GM19240 (cell line): ENCODE results near the gene MAGEA10.
"Not testable (repeated sequence)": the region's sequence is repeated elsewhere in the genome, so short reads cannot be mapped to it uniquely, and the experiment has no call there.

Experiments
- DNase-seq: peaks from one replicate; pipeline ENCODE4 v3.0.0; 2011; ENCODE audit warnings: low spot score; ENCODE audit not compliant: insufficient read length

MAGEA10 gene

DNA sequence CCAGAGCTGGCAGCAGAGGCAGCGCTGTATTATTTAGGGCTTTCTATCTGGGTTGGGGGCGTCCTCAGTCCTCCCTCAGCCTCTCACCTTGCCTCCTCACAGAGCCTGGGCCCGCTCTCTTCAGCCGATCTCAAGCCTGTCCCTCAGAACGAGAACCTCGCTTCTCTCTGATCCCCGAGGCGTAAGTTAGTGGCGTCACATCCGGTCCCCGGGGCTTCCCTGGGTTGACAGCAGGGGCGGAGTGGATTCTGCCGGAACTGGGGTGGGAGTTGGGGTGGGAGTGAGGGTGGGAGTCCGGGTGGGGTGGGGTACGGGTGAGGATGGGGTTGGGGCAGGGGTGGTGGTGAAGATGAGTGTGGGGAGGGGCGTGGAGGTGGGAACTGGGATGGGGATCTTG lies at the start of gene MAGEA10:
Gene MAGEA10 (minus strand): TSS at position 190 of the 397 bp plus-strand sequence. CDS start 2,957 bp downstream, outside the sequence.
- DNase-seq, result no peak

- no peak for DNase-seq
Measured at GRCh38 chrX:152177497-152178269, 39.3 kb upstream of the MAGEA10 start.

- DNase-seq, result no peak
Measured at GRCh38 chrX:152177052-152177451, 38.7 kb upstream of the MAGEA10 start.

DNA sequence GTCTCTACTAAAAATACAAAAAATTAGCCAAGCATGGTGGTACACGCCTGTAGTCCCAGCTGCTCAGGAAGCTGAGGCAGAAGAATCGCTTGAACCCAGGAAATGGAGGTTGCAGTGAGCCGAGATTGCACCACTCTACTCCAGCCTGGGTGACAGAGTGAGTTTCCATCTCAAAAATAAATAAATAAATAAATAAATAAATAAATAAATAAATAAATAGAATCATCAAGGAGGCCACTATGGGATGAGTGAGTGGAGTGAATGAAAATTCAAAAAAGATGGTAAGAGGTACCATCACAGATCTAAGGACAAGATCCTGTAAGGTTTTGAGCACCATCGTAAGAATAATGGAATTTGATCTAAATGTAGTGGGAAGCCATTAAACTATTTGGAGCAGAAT lies 37.5 kb upstream of the MAGEA10 start:
- not testable (repeated sequence) for DNase-seq

- DNase-seq, result not testable (repeated sequence)
Measured at GRCh38 chrX:152173923-152174322, 35.5 kb upstream of the MAGEA10 start.

DNA sequence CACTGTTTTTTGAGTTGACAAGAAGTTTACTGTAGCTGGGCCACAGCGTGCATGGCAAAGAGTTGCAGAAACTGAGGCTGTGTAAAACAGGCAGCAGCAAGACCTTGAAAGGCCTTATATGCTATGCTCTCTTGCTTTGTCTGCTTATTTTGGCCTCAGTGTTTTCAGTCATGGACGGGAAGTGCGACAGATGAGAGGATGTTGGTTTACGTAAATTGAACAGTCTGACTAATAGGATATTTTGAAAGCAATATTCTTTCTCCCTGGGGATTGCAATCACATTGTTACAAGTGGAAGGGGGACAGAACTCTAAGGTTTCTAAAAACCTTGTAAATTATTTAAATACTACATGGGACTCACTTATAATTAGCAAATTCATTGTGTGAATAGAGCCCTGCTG lies 32.2 kb upstream of the MAGEA10 start:
- no peak for DNase-seq

DNA sequence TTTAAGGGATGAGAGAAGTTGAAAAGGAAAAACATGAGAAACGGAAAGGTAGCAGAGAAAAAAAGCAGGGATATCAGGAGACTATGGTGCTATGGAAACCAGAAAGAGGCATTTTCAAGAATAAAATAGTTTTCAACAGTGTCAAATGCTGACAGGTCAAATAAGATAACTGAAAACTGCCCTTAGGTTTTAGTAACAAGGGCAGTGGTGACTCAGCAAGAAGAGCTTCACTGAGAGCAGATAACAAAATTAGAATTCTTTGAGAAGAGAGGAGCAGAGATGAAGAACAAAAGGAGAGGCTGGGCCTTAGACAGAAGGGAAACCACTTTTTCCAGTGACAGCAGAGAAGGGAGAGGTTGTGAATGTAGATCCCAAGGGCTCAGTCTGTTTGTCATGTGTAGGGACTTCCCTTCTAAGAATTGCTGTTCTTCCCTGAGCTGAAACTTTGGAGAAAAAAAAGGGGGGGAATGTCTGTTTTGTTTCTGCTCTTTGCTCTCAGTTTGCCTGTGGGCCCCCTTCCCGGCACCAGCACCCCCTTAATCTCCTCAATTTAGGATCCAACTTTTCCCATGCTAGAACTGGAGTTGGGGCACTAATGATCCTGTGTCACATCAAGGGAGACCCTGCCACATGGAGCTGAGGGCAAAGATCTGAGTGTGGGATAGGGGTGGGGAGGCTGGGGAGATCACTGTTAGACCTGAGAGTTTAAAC lies 26.8 kb upstream of the MAGEA10 start:
- no peak for DNase-seq

DNA sequence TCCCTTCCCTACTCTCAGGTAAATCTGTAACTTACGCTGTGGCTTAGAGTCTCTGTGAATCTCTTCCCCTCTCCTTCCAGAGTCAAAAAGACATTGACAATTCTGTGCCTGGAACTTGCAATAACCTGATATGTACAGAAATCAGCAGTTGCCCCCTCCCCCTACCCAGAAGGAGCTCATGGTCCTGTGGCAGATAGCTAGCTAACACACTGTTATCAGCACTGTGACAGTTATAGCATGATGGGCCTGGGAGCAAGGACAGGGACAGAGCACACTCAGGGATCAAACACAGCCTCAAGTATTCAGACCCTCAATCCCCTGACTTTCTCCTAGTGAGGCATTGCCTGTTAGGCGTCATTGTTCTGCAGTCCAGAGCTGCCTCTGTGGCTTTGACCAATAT lies 18.7 kb upstream of the MAGEA10 start:
- DNase-seq, result no peak

DNA sequence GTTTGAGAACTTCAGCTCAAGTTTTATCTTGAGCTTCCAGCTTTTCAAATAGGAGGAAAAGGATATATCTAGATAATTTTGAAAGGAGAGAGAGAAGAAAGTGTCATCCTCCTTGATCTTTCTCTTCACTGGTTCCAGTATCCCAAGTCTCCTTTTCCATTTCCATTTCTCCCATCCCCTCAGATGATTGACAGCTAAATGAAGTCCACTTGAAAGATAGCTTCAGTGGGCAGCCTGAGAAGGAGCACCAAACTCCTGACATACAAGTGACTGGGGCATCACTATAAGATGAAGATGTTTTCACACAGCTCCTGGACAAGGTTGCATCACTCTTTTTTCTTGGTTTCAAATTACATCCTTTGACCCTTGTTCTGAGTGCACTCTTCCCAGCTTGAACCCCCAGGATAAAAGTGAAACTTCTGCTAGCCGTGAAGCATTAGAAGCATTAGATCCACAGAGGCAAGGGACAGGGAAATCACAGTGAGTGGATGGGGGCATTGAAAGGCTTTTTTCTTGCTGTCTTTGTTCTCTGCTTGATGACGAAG lies 17.5 kb upstream of the MAGEA10 start:
- DNase-seq, result no peak

GRCh38 chrX:152154050-152154449 lies 15.7 kb upstream of the MAGEA10 start:
- no peak for DNase-seq

DNA sequence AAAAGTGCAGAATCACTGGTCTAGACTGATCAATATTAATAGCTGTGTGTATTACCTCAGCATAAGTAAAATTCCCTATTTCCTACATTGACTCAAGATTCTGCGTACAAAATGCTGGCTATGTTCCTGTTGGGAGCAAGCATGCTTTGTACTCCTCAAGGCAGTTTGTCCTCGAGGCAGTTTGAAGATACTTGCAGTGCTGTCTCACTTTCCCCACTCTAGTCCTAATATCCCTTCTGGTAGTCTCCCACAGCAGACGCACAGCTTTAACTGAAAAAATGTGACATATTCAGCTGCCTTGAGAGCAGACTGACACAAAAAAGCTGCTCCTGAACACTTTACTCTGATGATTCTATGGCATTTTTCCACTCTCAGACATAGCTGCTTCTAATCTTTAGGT lies 12.9 kb upstream of the MAGEA10 start:
- no peak for DNase-seq

GRCh38 chrX:152149648-152150047 lies 11.3 kb upstream of the MAGEA10 start:
- DNase-seq, result no peak

- DNase-seq, result no peak
Measured at GRCh38 chrX:152139589-152139988, 1.2 kb upstream of the MAGEA10 start.

GRCh38 chrX:152137771-152138387 lies 498 bp downstream of the MAGEA10 start:
- no peak for DNase-seq

- DNase-seq, result no peak
Measured at GRCh38 chrX:152136312-152136711, 2.1 kb downstream of the MAGEA10 start.

DNA sequence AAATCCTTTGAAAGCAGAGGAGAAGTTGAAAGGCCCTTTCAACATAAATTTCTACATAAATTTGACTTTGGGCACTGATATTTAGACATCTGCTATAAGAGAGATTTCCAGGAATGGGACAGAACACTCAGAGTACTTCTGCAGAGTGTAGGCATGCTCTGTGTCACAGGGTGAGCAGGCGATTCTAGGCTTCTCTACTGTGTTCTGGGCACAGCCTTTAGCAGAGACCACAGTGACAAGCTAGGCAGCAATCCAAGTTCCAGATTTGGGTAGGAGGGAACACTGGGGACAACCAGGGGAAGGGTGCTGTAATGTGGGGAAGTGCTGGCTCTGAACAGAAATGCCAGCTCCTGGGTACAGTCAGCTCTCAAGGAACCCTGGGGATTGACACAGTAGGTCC lies 6.9 kb downstream of the MAGEA10 start:
- DNase-seq, result no peak

DNA sequence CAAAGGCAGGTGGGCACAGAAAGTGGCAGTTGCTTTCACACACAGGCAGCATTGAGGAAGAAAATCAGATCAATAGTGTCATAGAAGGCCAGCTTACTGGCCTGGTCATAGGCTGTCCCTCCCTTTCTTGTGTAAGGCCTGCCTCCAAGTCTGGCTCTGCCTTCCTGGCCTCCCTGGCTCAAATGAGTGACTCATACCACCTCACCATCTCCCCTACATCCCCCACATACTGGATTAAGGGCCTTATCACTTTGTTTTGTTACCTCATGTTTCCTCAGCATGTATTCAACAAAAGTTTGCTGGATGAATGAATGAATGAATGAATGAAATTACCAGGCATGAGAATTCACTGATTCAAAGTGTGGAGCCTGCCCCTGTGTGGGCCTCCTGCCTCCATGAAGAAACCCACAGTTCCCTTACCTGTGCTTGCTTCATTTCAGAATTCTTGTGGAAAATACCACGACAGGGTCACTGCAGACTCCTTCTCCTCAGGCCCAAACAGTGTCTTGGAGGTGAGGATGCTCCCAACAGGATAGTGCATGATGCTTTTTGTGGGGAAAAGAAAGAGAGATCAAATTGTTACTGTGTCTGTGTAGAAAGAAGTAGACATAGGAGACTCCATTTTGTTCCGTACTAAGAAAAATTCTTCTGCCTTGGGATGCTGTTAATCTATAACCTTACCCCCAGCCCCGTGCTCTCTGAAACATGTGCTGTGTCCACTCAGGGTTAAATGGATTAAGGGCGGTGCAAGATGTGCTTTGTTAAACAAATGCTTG lies 9.1 kb downstream of the MAGEA10 start:
- not testable (repeated sequence) for DNase-seq

- no peak for DNase-seq
Measured at GRCh38 chrX:152117305-152117704, 21.1 kb downstream of the MAGEA10 start.

DNA sequence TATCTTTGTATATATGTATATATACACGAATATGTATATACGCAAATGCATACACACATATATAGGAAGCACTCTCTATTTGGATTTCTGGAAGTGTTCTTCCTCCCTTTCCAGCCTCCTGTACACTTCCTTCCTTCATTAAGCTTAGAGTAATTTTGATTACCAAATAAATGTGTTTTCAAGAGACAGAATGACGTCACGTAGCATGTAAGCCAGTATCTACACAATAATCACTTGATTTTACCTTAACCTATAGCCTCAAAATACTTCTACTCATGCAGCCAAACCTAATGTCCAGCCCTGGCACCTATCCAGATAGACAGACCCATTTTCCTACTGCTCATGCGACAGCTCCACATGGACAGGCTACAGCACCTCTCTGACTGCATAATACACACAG lies 29.9 kb downstream of the MAGEA10 start:
- DNase-seq, result no peak

- DNase-seq, result no peak
Measured at GRCh38 chrX:152103866-152104265, 34.5 kb downstream of the MAGEA10 start.

DNA sequence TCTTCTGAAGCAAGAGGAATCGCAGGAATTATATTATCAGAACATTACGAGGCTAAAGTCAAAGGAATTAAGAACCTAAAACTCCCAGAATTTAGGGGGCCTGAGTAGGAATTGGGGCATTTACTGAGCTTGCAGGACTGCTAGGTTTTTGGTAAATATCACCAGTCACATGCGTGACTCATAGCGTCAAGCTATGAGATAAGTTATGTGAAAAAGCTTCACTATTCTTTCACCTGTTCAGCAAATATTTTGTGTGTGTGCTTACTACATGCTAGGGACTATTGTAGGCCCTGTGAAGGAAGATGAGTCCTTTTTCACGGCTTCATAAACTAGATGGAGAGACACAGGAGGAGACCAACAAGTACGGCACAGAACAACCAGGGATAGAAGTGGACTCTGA lies 52.2 kb downstream of the MAGEA10 start:
- DNase-seq, result no peak
